HG03432 (cell line): Measurements from ENCODE around the gene EZH2.
A peak's percentile ranks its signal among the peaks of the same experiment; 100 is the strongest.

Experiments used
- ATAC-seq: cut with Tn5 transposase; IDR thresholded peaks from one replicate; pipeline ENCODE4 v1.9.1; 2021; ENCODE audit warnings: mild to moderate bottlenecking, moderate library complexity; ENCODE audit not compliant: unreplicated experiment

The EZH2 gene

GRCh38 chr7:148858489-148858888 is 25.6 kb downstream of the EZH2 start:
- no peak for ATAC-seq

- peak; percentile 56 for ATAC-seq
Measured at GRCh38 chr7:148856891-148857290, 27.2 kb downstream of the EZH2 start.

- no peak for ATAC-seq
Measured at GRCh38 chr7:148856578-148856881, 27.6 kb downstream of the EZH2 start.

- ATAC-seq: no peak
Measured at GRCh38 chr7:148854983-148855382, 29.1 kb downstream of the EZH2 start.

- no peak for ATAC-seq
Measured at GRCh38 chr7:148852272-148852671, 31.8 kb downstream of the EZH2 start.

GRCh38 chr7:148850564-148850963 is 33.5 kb downstream of the EZH2 start:
- no peak for ATAC-seq

GRCh38 chr7:148849393-148850098 is 34.5 kb downstream of the EZH2 start:
- no peak for ATAC-seq

- ATAC-seq: no peak
Measured at GRCh38 chr7:148847815-148848734, 36.0 kb downstream of the EZH2 start.

GRCh38 chr7:148838905-148839304 is 45.2 kb downstream of the EZH2 start:
- peak; percentile 46 for ATAC-seq

GRCh38 chr7:148835854-148836253 is 48.2 kb downstream of the EZH2 start:
- no peak for ATAC-seq

- ATAC-seq: no peak
Measured at GRCh38 chr7:148834605-148835004, 49.5 kb downstream of the EZH2 start.

- no peak for ATAC-seq
Measured at GRCh38 chr7:148831782-148832181, 52.3 kb downstream of the EZH2 start.

GRCh38 chr7:148830897-148831692 is 53.0 kb downstream of the EZH2 start:
- ATAC-seq: no peak

GRCh38 chr7:148828965-148829364 is 55.1 kb downstream of the EZH2 start:
- no peak for ATAC-seq

GRCh38 chr7:148825338-148825737 is 58.8 kb downstream of the EZH2 start:
- no peak for ATAC-seq

GRCh38 chr7:148824864-148825263 is 59.2 kb downstream of the EZH2 start:
- ATAC-seq: no peak

GRCh38 chr7:148821422-148821821 is 62.7 kb downstream of the EZH2 start:
- no peak for ATAC-seq

- ATAC-seq: no peak
Measured at GRCh38 chr7:148819697-148820360, 64.3 kb downstream of the EZH2 start.

GRCh38 chr7:148815612-148816011 is 68.5 kb downstream of the EZH2 start:
- no peak for ATAC-seq

GRCh38 chr7:148814922-148815559 is 69.0 kb downstream of the EZH2 start:
- no peak for ATAC-seq
